HG03060 (cell line): ENCODE measurements around the gene ORM1.
"Not testable (repeated sequence)": the region's sequence is repeated elsewhere in the genome, so short reads cannot be mapped to it uniquely, and the experiment has no call there.

Source experiments
- ATAC-seq: cut with Tn5 transposase; IDR thresholded peaks from one replicate; pipeline ENCODE4 v1.9.1; 2021; ENCODE audit warnings: low read depth, moderate number of reproducible peaks; ENCODE audit not compliant: unreplicated experiment

The ORM1 gene

GRCh38 chr9:114304416-114305188 is 18.3 kb upstream of the ORM1 start:
- no peak for ATAC-seq

- ATAC-seq, result no peak
Observed at GRCh38 chr9:114307899-114308267, 15.0 kb upstream of the ORM1 start.

GRCh38 chr9:114308361-114308950 is 14.4 kb upstream of the ORM1 start:
- no peak for ATAC-seq

DNA sequence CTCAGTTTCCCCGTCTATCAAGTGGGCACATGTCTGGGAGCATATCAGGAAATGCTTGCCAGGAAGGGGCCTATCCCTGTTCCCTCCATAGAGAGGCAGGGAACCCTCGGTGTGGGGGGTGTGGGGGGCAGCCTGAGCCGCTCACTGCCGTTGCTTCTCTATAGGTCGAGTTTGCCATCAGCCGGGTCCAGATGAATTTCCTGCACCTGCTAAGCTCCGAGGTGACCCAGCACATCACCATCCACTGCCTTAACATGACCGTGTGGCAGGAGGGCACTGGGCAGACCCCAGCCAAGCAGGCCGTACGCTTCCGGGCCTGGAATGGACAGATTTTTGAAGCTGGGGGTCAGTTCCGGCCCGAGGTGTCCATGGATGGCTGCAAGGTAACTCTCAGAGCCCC is 13.8 kb upstream of the ORM1 start:
- ATAC-seq, result no peak

- no peak for ATAC-seq
Observed at GRCh38 chr9:114310471-114311450, 12.1 kb upstream of the ORM1 start.

DNA sequence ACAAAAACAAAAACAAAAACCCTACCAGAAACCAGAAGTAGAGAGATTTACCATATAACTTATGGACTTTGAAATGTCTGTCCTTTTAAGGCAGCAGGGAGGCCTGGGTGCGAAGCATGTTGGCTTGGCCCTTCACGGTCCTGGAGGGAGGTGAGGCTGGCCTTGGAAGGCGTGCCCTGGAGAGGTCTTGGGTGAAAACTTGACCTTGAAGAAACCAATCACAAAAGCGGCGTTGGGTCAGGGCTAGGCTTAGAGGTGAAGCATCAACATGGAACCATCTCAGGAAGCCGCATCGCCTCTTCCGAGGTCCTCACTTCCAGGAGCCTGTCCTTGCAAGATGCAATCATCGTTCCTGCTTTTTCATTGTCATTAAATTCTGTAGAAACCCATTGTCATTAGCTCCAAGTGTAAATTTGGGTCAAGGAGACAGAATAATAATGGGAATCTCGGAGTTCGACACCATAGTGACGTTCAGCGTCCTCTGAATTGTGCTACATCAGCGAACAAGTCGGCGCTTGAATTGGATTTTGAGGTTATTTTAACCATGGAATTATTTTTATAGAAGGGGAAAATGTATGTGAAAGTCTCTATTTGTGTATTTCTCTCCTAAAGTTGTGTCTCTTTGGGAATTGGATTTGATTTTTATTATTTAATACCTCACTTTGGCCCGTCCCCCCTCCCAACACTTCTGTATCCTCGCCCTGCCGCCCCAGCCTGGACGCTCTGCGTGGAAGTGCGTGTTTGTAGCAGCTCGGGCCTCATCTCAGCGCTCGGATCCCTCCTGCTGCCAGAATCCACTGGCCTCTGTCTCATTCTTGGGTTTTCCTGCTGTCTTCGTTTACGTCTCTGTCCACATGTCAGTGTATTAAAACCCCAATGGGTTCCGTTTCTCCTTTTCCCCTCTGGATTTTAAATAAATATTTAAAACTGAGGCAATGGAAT is 11.1 kb upstream of the ORM1 start:
- ATAC-seq, result no peak

GRCh38 chr9:114312513-114312875 is 10.4 kb upstream of the ORM1 start:
- ATAC-seq, result no peak

GRCh38 chr9:114313186-114313585 is 9.7 kb upstream of the ORM1 start:
- ATAC-seq, result no peak

DNA sequence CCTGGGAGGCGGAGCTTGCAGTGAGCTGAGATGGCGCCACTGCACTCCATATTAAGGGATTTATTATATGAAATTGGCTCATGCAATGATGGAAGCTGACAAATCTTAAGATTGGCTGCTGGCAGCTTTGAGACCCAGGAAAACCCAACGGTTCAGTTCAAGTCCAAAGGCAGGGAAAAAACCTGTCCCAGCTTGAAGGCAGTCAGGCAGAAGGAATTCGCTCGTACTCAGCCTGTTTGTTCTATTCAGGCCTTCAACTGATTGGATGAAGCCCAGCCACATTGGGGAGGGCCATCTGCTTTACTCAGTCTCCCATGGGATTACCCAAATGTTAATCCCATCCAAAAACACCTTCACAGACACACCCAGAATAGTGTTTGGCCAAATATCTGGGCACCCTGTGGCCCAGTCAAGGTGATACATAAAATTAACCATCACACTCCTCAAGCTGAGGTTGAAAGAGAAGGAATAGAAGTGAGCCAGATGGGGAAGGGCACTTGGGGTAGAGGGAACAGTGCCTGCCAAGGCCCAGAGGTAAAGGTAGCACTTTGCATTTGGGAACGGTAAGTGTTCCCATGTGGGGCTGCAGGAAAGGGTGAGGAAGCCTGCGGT is 8.5 kb upstream of the ORM1 start:
- ATAC-seq, result no peak

DNA sequence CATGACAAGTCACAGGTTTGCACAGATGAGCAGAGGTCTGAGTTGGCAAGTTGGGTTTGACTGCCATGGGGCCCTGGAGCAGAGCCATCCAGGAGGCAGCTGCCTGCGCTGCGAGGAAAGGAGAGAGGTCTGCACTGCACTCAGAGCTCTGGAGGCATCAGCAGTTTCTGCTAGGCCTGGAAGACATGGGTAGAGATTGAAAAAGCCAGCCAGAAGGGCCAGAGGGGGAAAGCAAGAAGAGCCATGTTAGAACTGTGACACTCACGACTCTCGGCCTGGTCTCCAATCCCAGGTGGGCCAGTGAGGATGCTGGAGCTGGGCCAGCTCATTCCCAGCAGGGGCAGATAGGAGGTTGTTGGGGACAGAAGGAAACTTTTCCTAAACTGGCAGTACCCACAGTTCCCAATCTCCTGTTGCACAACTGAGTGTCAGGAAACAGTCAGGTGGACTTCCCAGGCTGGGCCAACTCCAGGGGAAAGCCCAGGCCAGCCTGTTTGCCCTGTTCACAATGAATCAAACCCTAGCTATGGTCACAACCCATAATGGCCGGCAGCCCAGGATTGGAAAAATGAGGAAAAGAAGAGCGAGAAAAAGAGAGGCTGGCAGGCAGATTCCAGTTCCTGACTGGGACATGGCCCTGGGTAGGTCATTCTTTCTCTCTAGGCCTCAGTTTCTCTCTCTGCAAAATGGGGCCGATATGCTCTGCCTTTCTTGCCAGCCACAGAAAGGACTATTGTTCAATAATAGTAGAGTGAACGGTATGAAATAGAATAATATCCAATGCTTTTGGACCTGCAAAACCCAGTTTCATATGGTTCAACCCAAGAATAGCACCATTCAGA is 7.8 kb upstream of the ORM1 start:
- ATAC-seq, result no peak

GRCh38 chr9:114315723-114316363 is 7.1 kb upstream of the ORM1 start:
- ATAC-seq, result no peak

- ATAC-seq, result no peak
Observed at GRCh38 chr9:114316605-114317230, 6.2 kb upstream of the ORM1 start.

DNA sequence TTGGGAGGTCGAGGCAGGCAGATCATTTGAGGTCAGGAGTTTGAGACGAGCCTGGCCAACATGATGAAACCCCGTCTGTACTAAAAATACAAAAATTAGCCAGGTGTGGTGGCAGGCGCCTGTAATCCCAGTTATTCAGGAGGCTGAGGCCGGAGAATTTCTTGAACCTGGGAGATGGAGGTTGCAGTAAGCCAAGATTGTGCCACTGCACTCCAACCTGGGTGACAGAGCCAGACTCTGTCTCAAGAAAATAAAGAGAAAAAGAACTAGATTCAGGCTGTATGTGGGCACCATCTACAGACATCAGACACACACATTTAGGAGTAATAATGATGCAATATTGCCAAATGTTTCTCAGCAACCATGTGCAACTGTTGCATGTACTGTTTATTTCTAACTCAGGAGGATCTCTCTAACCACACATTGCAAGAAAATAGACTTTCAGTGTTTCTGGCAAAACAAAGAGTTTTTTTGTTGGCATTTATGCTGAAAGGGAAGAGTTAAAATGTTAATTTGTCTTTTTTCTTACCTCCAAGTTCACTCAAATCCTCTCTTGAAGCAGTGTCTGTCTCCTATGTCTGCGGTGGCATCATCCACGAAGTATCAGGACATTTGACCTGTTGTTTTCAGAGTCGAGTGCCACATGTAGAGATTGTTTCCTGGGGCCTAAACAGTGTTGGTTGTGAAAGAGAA is 5.1 kb upstream of the ORM1 start:
- no peak for ATAC-seq

GRCh38 chr9:114318416-114318815 is 4.5 kb upstream of the ORM1 start:
- no peak for ATAC-seq

- no peak for ATAC-seq
Observed at GRCh38 chr9:114319147-114319546, 3.8 kb upstream of the ORM1 start.

DNA sequence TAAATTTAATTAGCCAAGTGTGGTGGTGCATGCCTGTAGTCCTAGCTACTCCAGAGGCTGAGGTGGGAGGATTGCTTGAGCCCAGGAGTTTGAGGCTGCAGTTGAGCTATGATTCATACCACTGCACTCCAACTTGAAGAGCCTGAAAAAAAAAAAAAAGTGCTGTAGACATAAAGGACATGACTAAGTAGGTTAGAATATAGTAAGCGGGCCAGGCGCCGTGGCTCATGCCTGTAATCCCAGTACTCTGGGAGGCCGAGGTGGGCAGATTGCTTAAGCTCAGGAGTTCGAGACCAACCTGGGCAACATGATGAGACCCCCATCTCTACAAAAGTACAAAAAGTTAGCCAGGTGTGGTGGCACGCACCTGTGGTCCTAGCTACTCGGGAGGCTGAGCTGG is 2.2 kb upstream of the ORM1 start:
- not testable (repeated sequence) for ATAC-seq

DNA sequence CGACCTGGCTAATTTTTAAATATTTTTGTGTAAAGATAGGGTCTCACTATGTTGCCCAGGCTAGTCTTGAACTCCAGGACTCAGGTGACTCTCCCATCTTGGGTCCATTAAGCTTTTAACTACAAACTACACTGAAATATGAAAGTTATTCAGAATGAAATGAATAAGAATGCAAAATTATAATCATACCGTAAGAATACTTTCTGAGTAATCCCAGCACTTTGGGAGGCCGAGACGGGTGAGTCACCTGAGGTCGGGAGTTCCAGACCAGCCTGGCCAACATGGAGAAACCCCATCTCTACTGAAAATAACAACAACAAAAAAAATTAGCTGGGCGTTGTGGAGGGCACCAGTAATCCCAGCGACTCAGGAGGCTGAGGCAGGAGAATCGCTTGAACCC is 1.1 kb upstream of the ORM1 start:
- no peak for ATAC-seq
